Raji (cell line): ENCODE results near the gene RNF2.

Experiments
- POLR2A ChIP-seq: IDR thresholded peaks from 2 replicates; pipeline ENCODE4 v1.6.1; 2011; ENCODE audit warnings: low read depth, low read length, control low read depth; ENCODE audit not compliant: insufficient read depth

RNF2 gene

GRCh38 chr1:185137896-185138545, 92.7 kb downstream of the RNF2 start:
- TF ChIP-seq POLR2A, result no peak

DNA sequence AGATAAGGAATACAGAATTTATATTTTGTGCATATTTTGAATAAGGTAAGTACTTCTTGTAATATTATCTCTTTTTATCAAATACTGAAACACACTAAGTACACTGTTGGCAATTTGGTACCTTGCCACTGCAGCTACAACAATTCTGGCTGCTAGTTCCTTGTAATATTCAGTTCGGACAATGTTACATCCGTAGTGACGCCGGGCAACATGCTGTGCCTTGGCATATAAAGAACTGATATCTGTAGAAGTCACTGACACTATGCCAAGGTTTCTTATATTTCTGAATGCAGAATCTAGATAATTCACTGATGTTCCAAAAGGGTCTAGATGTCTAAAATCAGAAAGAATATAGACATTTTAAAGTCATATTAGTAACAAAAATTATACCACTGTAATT, 93.9 kb downstream of the RNF2 start:
- TF ChIP-seq POLR2A, result no peak

DNA sequence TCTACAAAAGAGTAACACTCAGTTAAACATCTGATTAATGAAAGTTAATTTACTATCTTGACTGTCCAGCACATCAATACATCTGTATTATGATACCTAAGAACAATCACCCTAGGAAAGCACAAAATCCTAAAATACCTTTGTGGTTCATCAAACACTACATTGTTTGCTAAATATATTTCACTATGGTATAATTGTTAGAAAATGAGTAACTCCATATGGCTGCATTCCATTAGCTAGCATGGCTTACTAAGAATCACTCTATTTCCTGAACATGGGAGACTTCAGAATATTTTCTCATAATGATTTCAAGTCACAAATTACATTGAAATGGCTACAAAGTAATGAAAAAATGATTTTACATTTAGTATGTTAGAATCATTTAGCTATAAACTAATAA, 98.9 kb downstream of the RNF2 start:
- no peak for TF ChIP-seq POLR2A

DNA sequence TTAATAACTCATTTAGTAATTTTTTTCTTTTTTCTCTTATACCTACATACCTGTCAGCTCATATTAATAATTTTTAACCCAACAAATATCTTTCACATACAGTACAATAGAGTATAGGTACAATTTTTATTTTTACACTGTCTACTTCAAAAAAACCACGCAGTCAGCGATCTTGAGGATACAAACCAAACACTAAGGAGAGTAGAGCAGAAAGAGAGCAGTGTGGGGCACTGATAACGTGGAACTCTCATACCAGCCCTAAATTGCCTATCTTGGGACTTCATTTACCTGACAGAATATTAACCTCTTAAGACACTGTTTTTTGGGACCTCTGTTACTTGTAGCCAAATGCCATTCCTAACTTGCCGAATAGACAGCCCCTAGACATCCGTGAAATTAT, 105.9 kb downstream of the RNF2 start:
- TF ChIP-seq POLR2A, result no peak
